Panc1 (cell line): ENCODE measurements around the gene MICAL2. TPM values are rescaled to one million over a fixed set of nuclear protein-coding genes. Genes with fewer than 3 reads are reported as not detected.

Experiments
- ATAC-seq: fragments of 200-7000 bp; cut with Tn5 transposase; 2 replicates; pipeline ENCODE4 v1.9.1; 2020; ENCODE audit warnings: mild to moderate bottlenecking, moderate library complexity
- BruUV-seq: library from RNA; stranded (reverse); fragments of 400-500 nt; replicated peaks from 2 replicates; lab custom pipeline; 2021; lab: Mats Ljungman, UMichigan
- CTCF ChIA-PET: fragments of 300-600 bp; sonication (Branson Sonifier 250); formaldehyde crosslinking; loops from one replicate; lab custom pipeline; 2022; ENCODE audit warnings: antibody characterized with exemption; lab: Charles Lee
- POLR2A ChIA-PET: fragments of 300-600 bp; sonication (Branson Sonifier 250); formaldehyde crosslinking; loops from one replicate; lab custom pipeline; 2022; ENCODE audit warnings: antibody characterized with exemption; lab: Charles Lee
- DNase-seq: peaks from one replicate; pipeline ENCODE4 v3.0.0-alpha.2; 2010; ENCODE audit warnings: low read depth, low spot score
- H3K27ac ChIP-seq: 2 replicates; pipeline ENCODE4 v1.5.1; 2011; ENCODE audit warnings: mild to moderate bottlenecking, low read length, inconsistent platforms
- H3K27me3 ChIP-seq: fragments of 200-500 bp; sonication (Bioruptor generic); 2 replicates; pipeline ENCODE4 v1.6.0; 2014; ENCODE audit warnings: low read length, inconsistent platforms; ENCODE audit not compliant: control insufficient read depth, insufficient read depth
- H3K36me3 ChIP-seq: fragments of 200-500 bp; sonication (Bioruptor generic); 2 replicates; pipeline ENCODE4 v1.5.1; 2014; ENCODE audit warnings: inconsistent platforms, mild to moderate bottlenecking, low read length, moderate library complexity; ENCODE audit not compliant: control insufficient read depth, insufficient read depth
- H3K4me1 ChIP-seq: 2 replicates; pipeline ENCODE4 v1.5.1; 2011; ENCODE audit warnings: inconsistent platforms, mild to moderate bottlenecking, low read length, moderate library complexity; ENCODE audit not compliant: control insufficient read depth, insufficient read depth
- H3K4me3 ChIP-seq, 2 experiments: 2 replicates each; pipeline ENCODE4 v1.5.1; 2011 to 2012; ENCODE audit warnings: low read depth in 2 of 2, low read length in 2 of 2, mild to moderate bottlenecking in 2 of 2, inconsistent platforms in 1 of 2, moderate library complexity in 1 of 2
- H3K9me3 ChIP-seq: fragments of 200-500 bp; sonication (Bioruptor generic); 2 replicates; pipeline ENCODE4 v1.5.1; 2014; ENCODE audit warnings: low read depth, mild to moderate bottlenecking, inconsistent platforms, low read length, moderate library complexity; ENCODE audit not compliant: control insufficient read depth, insufficient read depth
- CTCF ChIP-seq: fragments of 450-650 bp; IDR thresholded peaks from 2 replicates; pipeline ENCODE4 v1.5.1; 2017; ENCODE audit warnings: mild to moderate bottlenecking
- POLR2AphosphoS5 ChIP-seq: IDR thresholded peaks from 2 replicates; pipeline ENCODE4 v1.6.1; 2012; ENCODE audit warnings: mild to moderate bottlenecking, low read depth, low read length, moderate library complexity
- SIN3A ChIP-seq: IDR thresholded peaks from 2 replicates; pipeline ENCODE4 v1.6.1; 2012; ENCODE audit warnings: low read depth, mild to moderate bottlenecking, low read length, moderate library complexity, borderline replicate concordance; ENCODE audit not compliant: insufficient read depth
- TCF7L2 ChIP-seq: IDR thresholded peaks from 2 replicates; pipeline ENCODE4 v1.6.1; 2011; ENCODE audit warnings: mild to moderate bottlenecking, low read depth, low read length, inconsistent platforms
- in situ Hi-C: cut with HindIII; loops from 2 replicates; pipeline ENCODE4 v1.10.0; 2016; ENCODE audit warnings: low sequenced_read_pairs, low pct_unique_long_range_greater_than_20kb
- intact Hi-C: fragments of 100-400 bp; cut with micrococcal nuclease; formaldehyde crosslinking; loops from one replicate; pipeline ENCODE4 v1.10.0; 2022; ENCODE audit not compliant: unreplicated experiment
- total RNA-seq: library from RNA; stranded (reverse); gene quantifications from one replicate; pipeline ENCODE4 v1.2.1, GENCODE V29; 2021; ENCODE audit not compliant: unreplicated experiment
- TF ChIP-seq, protein P1 (sequence below), 2 experiments: IDR thresholded peaks; 2 replicates each; pipeline ENCODE4 v1.6.1; 2011 to 2012; ENCODE audit warnings: low read depth in 2 of 2, control low read depth in 1 of 2, low read length in 1 of 2, mild to moderate bottlenecking in 1 of 2, moderate library complexity in 1 of 2; ENCODE audit not compliant: insufficient read depth in 1 of 2

MICAL2 gene
- total RNA-seq, 1 experiment from 2014 or later: 199 TPM

GRCh38 chr11:12269446-12270214 is 159.2 kb downstream of the MICAL2 start:
- BruUV-seq: no TSS peak
- intact Hi-C loops (no loop called here), in situ Hi-C loops (no loop called here)
- TF ChIP-seq SIN3A: no peak
- no peak for TF ChIP-seq TCF7L2
- TF ChIP-seq, protein P1, sequence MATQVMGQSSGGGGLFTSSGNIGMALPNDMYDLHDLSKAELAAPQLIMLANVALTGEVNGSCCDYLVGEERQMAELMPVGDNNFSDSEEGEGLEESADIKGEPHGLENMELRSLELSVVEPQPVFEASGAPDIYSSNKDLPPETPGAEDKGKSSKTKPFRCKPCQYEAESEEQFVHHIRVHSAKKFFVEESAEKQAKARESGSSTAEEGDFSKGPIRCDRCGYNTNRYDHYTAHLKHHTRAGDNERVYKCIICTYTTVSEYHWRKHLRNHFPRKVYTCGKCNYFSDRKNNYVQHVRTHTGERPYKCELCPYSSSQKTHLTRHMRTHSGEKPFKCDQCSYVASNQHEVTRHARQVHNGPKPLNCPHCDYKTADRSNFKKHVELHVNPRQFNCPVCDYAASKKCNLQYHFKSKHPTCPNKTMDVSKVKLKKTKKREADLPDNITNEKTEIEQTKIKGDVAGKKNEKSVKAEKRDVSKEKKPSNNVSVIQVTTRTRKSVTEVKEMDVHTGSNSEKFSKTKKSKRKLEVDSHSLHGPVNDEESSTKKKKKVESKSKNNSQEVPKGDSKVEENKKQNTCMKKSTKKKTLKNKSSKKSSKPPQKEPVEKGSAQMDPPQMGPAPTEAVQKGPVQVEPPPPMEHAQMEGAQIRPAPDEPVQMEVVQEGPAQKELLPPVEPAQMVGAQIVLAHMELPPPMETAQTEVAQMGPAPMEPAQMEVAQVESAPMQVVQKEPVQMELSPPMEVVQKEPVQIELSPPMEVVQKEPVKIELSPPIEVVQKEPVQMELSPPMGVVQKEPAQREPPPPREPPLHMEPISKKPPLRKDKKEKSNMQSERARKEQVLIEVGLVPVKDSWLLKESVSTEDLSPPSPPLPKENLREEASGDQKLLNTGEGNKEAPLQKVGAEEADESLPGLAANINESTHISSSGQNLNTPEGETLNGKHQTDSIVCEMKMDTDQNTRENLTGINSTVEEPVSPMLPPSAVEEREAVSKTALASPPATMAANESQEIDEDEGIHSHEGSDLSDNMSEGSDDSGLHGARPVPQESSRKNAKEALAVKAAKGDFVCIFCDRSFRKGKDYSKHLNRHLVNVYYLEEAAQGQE (IDR thresholded peaks at IDR 0.05; ENCODE audit: insufficient read depth in 1 of 2, low read depth in 2 of 2, low read length in 1 of 2): no peak
- TF ChIP-seq CTCF: no peak
- no peak for TF ChIP-seq POLR2AphosphoS5
- H3K27me3 ChIP-seq: no peaks in the 10 kb centered on the region
- no peak overlapping the region for H3K4me3 ChIP-seq
- POLR2A ChIA-PET: no interaction called here
- 0 out of 2 replicates have a peak overlapping the region, but pooled peaks have one; percentile 17 for H3K27ac ChIP-seq
- peaks cover 8% of the 10 kb centered on the region for H3K4me1 ChIP-seq
- no peak for DNase-seq
- peak; percentile 47; the same call in 1 of the 2 replicates for ATAC-seq
- H3K36me3 ChIP-seq: no peaks in the 10 kb centered on the region
- H3K9me3 ChIP-seq: no peaks in the 10 kb centered on the region
- CTCF ChIA-PET: no interaction called here

DNA sequence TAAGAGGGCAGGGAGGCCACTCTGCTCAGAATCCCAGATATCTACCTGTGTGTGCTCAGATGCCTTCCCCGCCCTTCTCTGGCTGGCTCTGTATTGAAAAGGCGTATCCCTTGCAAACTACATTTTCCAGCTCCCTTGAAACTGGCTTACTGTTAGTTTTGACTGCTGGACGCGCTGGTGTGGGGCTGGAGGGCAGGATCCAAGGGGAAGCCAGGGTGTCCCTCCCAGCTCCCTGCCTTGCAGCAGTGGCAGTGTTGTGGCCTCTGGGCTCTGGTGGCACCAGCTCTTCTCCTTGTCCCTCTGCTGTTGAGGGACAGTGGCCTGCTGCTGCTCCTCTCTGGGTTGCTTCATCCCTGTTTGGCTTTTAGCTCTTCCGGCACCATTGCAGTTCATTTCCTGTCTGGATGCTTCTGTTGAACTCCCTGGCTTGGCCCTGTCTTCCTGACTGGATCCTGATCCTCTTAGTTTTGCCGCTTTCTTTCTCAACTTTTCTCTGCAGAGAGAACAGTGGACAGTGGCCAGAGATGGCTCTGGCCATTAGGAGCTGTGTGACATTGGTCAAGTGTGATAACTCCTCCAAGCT is 159.9 kb downstream of the MICAL2 start:
- CTCF ChIA-PET: no interaction called here
- DNase-seq (no peak), ATAC-seq (peak; percentile 22)
- Histone ChIP-seq H3K27me3 (no peaks in the 10 kb centered on the region), H3K4me1 (peaks cover 8% of the 10 kb centered on the region), H3K36me3 (no peaks in the 10 kb centered on the region), H3K4me3 (no peak overlapping the region), H3K9me3 (no peaks in the 10 kb centered on the region), H3K27ac (no peak overlapping the region)
- TF ChIP-seq, protein P1 (IDR thresholded peaks at IDR 0.05; ENCODE audit: insufficient read depth in 1 of 2, low read depth in 2 of 2, low read length in 1 of 2): no peak
- TF ChIP-seq SIN3A (no peak), CTCF (no peak), TCF7L2 (no peak), POLR2AphosphoS5 (no peak)
- BruUV-seq: no TSS peak
- intact Hi-C loops (no loop called here), in situ Hi-C loops (no loop called here)
- POLR2A ChIA-PET: no interaction called here
